ENCODE data around the gene TNNC2.
A peak's percentile ranks its signal among the peaks of the same experiment; 100 is the strongest.

The TNNC2 gene

DNA sequence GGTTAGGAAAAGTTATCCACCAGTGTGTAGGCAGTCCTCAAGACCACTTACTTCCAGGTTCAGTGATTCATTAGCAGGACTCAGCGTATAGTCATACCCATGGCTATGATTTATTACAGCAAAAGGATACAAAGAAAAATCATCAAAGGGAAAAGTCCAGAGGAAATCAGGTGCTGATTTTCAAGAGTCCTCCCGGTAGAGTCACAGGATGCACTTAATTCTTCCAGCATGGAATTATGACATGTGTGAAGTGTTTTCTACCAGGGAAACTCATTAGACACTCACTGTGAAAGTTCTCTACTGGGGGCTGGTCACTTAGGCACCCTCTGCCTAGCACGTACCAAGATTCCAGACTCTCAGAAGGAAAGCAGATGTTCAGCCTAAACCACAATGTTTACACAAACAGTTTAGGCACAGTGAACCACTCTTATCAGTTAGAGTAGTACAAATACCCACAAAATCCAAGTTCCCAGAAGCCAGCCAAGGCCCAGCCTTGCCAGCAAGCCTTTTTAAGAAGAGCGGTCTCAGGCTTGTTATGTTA is 45.7 kb downstream of the TNNC2 start:
- peak; percentile 39 for DNase-seq (ENCODE audit: low spot score)

DNA sequence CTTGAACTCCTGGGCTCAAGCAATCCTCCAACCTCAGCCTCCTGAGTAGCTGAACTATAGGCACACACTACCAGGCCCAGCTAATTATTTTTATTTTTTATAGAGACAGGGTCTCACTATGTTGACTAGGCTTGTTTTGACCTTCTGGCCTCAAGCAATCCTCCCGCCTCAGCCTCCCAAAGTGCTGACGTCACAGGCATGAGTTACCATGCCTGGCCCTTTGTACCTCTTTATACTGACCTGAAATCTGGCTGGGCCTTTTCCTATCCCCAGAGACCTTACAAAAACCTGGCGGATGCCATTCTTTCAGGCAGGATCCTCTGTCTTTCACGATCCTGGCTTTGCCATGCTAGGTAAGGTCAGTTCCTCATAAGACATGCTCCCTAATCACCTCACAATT is 47.0 kb downstream of the TNNC2 start:
- DNase-seq (ENCODE audit: low spot score), result no peak

DNA sequence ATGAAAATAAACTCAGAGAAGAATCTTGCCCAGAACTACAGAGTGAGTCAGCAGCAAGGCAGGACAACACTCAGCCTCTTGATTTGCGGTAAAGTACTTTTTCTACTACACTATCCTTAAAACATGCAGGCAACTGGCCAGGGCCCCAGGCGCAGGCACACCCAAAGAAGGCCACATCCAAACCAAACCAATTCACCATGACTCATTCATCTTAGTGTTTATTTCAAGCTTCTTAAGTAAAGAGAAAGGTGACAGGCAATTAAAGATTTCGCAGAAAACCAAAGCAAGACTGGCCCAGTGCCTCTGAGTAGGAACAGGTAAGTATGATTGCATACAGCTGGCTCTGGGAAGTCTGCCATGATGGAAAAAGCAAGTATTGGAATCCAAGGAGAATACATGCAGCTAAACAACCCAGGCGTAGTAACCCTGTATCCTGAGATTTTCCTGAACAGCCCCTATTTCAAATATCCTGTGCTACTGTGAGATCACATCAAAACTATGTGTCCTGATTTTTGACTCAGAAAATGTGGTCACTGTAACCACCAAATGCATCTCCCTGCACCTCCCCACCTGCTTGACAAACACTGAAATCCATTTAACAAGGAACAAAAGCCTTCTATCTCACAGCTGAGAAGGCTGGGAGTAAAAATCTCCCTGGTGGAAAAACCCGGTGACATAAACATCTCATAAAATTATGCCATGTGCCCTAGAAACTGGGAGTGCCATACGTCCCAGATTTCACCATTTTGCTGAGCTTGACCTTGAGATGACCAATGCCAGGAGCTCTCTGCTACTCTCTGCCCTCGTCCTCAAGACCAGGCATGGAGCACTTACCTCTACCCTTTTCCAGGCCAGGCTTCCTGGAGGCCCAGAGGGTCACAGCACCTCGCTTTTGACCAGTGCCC is 47.8 kb downstream of the TNNC2 start:
- peak; percentile 91 for DNase-seq (ENCODE audit: low spot score)

DNA sequence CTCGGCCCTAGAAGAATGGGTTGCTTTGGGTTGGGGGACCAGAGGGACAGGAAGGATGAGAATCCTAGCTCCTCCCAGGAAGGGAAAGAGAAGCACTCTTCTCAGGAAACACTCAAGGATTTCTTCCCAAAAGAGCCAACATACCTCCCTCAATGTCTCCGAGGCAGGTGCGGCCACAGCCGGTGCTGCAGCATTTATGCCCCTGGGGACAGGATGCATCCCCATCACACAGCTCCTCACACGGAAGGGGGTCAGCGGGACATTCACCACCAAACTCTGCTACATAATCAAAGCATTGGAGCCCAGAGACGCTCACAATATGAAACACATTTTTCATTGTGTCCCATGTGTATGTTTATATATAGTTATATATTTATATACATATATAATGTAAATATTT is 50.2 kb downstream of the TNNC2 start:
- DNase-seq (ENCODE audit: low spot score), result no peak

DNA sequence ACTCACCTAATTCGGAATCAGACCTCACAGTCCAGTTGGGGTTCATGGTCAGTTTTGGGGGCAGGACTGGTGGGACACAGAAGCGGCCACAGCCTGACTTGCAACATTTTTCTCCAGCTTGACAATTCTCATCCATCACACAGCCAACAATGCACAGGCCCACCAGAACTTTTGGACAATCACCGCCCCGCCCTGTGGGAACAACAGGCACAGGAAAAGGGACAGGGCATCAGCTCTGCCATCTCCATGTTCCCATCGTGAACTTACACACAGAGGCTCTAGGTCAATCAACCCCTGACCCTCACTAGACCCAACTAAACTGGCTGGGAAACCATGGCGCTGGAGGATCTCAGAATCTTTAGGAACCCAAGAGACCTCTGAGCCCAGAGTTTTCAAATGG is 51.7 kb downstream of the TNNC2 start:
- no peak for DNase-seq (ENCODE audit: low spot score)

DNA sequence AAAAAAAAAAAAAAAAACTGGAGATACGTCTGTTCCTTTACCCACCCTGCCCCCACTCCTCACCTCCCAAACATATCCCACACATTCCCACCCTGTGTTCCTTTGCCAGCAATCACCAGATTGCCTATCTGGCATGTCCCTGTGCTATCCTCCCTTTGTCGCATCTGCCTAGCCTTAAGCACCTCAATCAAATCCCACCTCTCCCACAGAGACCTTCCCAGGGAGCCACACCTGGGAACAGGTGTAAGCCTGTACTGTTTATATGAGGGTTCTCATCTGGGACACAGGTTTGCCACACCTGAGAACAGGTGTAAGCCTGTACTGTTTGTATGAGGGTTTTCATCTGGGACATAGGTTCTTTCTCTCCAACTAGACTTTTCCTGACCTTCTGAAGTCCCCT is 52.2 kb downstream of the TNNC2 start:
- DNase-seq (ENCODE audit: low spot score), result no peak

Measured in AG08396 (cell line).